Measurements from ENCODE around the gene CLK3. TPM values are rescaled to one million over a fixed set of nuclear protein-coding genes. Genes with fewer than 3 reads are reported as not detected.

CLK3 gene
- polyA plus RNA-seq, 1 of the 3 experiments (the other 2 are of a cell fraction), result 67.7 TPM

DNA sequence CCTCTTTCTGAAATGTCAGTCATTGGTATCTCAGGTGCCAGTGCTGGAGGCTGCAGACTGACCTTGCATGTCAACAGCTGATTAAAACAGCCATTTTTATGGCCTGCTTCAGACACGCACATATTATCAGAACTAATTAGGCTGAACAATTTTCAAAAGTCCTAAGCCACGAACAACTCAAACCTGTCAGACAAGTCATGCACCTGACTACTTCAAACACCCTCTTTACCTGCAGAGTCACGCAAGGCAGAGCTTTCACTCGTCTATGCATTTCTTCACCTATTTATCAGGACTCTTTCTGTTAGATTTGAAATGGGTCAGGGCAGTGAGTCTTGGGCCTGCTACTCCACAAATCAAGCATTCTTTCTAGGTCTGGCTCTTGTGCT, 26.7 kb downstream of the CLK3 start (continued):
- TF ChIP-seq ELF1 (IDR thresholded peaks at IDR 0.05) (no peak), RXRA (IDR thresholded peaks at IDR 0.05; ENCODE audit: borderline replicate concordance, low read depth) (no peak), FOSL2 (IDR thresholded peaks at IDR 0.05; ENCODE audit: borderline replicate concordance, low read depth) (no peak), NFIC (IDR thresholded peaks at IDR 0.05; ENCODE audit: borderline replicate concordance) (no peak)

DNA sequence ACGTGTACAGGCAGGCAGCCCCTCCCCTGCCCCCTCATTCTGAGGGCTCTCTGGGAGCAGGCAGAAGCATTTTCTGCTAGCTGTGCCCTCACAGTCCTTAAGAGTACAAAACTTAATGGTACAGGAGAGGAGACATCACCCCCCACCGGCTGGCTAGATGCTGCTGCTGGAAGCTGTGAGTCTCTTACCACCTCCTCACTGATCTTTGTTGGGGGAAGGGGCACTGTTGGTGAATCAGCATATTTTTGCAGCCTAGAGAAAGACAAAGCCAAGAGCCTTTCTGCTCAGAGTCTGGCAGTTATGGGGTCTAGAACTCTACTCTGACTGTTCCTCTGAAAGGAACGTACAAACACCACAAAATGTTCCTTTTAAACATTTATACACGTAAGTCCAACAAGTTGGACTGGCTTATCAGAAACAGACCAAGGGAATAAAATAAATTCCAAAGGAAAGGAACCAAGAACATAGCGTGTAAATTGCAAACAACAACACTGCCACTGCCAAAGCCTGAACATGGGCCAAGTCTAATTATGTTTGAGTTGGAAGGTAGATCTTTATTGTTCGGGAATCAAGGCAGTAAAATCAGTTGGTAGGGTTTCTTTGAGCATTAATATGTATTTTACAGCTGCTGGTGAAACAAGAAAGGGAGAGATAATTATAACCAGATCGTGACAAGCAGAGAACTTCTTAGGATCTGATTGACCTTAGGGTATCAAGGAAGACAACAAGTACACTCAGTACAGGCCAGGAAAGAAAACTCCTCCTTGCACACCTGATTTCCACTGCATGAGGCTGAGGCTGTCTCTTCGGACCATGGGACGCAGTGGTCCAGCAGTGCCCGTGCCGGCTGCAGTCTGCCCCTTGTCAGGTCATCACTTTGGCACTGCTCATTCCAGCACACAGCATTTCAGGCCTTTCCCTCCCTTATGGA, 27.4 kb downstream of the CLK3 start:
- H3K9me3 ChIP-seq, result no peaks in the 10 kb centered on the region
- no peak overlapping the region for H3K9ac ChIP-seq
- 90% methylated on average over 11 of the region's 11 CpGs for WGBS (ENCODE audit: low lambda C conversion rate)
- no peak for DNase-seq
- no peak overlapping the region for H3K27ac ChIP-seq (ENCODE audit: low read depth in 2 of 2, low read length in 1 of 2)
- no peaks in the 10 kb centered on the region for H3K27me3 ChIP-seq (ENCODE audit: insufficient read depth)
- no peaks in the 10 kb centered on the region for H3K9me2 ChIP-seq
- H3K4me2 ChIP-seq, result no peak overlapping the region
- H3K36me3 ChIP-seq (replicated peaks in 1 of 2; ENCODE audit: control insufficient read depth in 1 of 2, insufficient read depth in 2 of 2, low read length in 1 of 2), result peaks cover 9 to 23% of the 10 kb centered on the region in 2 experiments
- H3K4me3 ChIP-seq (ENCODE audit: low read depth in 2 of 2, low read length in 1 of 2), result no peak overlapping the region
- H2AFZ ChIP-seq (ENCODE audit: low read depth), result no peak overlapping the region
- peaks cover 26% of the 10 kb centered on the region for H4K20me1 ChIP-seq (ENCODE audit: insufficient read depth)
- no peak for TF ChIP-seq POLR2AphosphoS5 (IDR thresholded peaks at IDR 0.05; ENCODE audit: low read depth, low read length)
- TF ChIP-seq, protein P1, sequence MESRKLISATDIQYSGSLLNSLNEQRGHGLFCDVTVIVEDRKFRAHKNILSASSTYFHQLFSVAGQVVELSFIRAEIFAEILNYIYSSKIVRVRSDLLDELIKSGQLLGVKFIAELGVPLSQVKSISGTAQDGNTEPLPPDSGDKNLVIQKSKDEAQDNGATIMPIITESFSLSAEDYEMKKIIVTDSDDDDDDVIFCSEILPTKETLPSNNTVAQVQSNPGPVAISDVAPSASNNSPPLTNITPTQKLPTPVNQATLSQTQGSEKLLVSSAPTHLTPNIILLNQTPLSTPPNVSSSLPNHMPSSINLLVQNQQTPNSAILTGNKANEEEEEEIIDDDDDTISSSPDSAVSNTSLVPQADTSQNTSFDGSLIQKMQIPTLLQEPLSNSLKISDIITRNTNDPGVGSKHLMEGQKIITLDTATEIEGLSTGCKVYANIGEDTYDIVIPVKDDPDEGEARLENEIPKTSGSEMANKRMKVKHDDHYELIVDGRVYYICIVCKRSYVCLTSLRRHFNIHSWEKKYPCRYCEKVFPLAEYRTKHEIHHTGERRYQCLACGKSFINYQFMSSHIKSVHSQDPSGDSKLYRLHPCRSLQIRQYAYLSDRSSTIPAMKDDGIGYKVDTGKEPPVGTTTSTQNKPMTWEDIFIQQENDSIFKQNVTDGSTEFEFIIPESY (IDR thresholded peaks at IDR 0.05; ENCODE audit: borderline replicate concordance, low read depth), result no peak
- TF ChIP-seq YY1 (IDR thresholded peaks at IDR 0.05; ENCODE audit: low read depth), result no peak
- TF ChIP-seq RAD21 (IDR thresholded peaks at IDR 0.05; ENCODE audit: low read length), result no peak
- TF ChIP-seq, protein P2, sequence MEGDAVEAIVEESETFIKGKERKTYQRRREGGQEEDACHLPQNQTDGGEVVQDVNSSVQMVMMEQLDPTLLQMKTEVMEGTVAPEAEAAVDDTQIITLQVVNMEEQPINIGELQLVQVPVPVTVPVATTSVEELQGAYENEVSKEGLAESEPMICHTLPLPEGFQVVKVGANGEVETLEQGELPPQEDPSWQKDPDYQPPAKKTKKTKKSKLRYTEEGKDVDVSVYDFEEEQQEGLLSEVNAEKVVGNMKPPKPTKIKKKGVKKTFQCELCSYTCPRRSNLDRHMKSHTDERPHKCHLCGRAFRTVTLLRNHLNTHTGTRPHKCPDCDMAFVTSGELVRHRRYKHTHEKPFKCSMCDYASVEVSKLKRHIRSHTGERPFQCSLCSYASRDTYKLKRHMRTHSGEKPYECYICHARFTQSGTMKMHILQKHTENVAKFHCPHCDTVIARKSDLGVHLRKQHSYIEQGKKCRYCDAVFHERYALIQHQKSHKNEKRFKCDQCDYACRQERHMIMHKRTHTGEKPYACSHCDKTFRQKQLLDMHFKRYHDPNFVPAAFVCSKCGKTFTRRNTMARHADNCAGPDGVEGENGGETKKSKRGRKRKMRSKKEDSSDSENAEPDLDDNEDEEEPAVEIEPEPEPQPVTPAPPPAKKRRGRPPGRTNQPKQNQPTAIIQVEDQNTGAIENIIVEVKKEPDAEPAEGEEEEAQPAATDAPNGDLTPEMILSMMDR (IDR thresholded peaks at IDR 0.05), result no peak
- no peak for TF ChIP-seq FOSL2 (IDR thresholded peaks at IDR 0.05; ENCODE audit: borderline replicate concordance, low read depth)
- no peak for TF ChIP-seq FOXM1 (IDR thresholded peaks at IDR 0.05; ENCODE audit: low read depth)
- TF ChIP-seq, protein P3, sequence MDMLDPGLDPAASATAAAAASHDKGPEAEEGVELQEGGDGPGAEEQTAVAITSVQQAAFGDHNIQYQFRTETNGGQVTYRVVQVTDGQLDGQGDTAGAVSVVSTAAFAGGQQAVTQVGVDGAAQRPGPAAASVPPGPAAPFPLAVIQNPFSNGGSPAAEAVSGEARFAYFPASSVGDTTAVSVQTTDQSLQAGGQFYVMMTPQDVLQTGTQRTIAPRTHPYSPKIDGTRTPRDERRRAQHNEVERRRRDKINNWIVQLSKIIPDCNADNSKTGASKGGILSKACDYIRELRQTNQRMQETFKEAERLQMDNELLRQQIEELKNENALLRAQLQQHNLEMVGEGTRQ (IDR thresholded peaks at IDR 0.05; ENCODE audit: borderline replicate concordance, low read depth, low read length), result no peak
- no peak for TF ChIP-seq GATA2 (CRISPR knock-in tag; IDR thresholded peaks at IDR 0.05)
- TF ChIP-seq, protein P4, sequence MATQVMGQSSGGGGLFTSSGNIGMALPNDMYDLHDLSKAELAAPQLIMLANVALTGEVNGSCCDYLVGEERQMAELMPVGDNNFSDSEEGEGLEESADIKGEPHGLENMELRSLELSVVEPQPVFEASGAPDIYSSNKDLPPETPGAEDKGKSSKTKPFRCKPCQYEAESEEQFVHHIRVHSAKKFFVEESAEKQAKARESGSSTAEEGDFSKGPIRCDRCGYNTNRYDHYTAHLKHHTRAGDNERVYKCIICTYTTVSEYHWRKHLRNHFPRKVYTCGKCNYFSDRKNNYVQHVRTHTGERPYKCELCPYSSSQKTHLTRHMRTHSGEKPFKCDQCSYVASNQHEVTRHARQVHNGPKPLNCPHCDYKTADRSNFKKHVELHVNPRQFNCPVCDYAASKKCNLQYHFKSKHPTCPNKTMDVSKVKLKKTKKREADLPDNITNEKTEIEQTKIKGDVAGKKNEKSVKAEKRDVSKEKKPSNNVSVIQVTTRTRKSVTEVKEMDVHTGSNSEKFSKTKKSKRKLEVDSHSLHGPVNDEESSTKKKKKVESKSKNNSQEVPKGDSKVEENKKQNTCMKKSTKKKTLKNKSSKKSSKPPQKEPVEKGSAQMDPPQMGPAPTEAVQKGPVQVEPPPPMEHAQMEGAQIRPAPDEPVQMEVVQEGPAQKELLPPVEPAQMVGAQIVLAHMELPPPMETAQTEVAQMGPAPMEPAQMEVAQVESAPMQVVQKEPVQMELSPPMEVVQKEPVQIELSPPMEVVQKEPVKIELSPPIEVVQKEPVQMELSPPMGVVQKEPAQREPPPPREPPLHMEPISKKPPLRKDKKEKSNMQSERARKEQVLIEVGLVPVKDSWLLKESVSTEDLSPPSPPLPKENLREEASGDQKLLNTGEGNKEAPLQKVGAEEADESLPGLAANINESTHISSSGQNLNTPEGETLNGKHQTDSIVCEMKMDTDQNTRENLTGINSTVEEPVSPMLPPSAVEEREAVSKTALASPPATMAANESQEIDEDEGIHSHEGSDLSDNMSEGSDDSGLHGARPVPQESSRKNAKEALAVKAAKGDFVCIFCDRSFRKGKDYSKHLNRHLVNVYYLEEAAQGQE (IDR thresholded peaks at IDR 0.05; ENCODE audit: low read depth, low read length), result no peak
- no peak for TF ChIP-seq JUND (IDR thresholded peaks at IDR 0.05)
- TF ChIP-seq RFX5 (IDR thresholded peaks at IDR 0.05; ENCODE audit: low read length), result no peak
- no peak for TF ChIP-seq CHD2 (IDR thresholded peaks at IDR 0.05; ENCODE audit: low read length, partially characterized antibody)
- no peak for TF ChIP-seq RCOR1 (IDR thresholded peaks at IDR 0.05; ENCODE audit: low read length)
- TF ChIP-seq MEF2A (IDR thresholded peaks at IDR 0.05; ENCODE audit: borderline replicate concordance, low read depth), result no peak
- TF ChIP-seq SMC3 (IDR thresholded peaks at IDR 0.05; ENCODE audit: low read depth, low read length), result no peak
- no peak for TF ChIP-seq MXI1 (IDR thresholded peaks at IDR 0.05; ENCODE audit: low read depth, low read length)
- H3K4me1 ChIP-seq (ENCODE audit: control insufficient read depth in 1 of 2, insufficient read depth in 2 of 2, low read depth in 1 of 2, low read length in 1 of 2), result peaks cover 0 to 3% of the 10 kb centered on the region in 2 experiments; a peak in 1 of 4 replicates
- ChIA-PET CTCF (interaction anchor here (12.9 to 39.4 kb wide), 3 partner anchors 9 to 130 kb away, joined by 141 to 1109 read pairs (median 245); partner anchors contain the start of genes CLK3 and CSK), POLR2A (no interaction called here)
- peaks cover 13% of the 10 kb centered on the region; the same call in 1 of the 2 replicates for H3K79me2 ChIP-seq (ENCODE audit: insufficient read depth)
- no peaks in the 10 kb centered on the region for H3F3A ChIP-seq (replicated peaks; ENCODE audit: insufficient read depth)

Data from SK-N-SH (cell line).